Measurements from ENCODE around the gene LRRC15. TPM values are rescaled to one million over a fixed set of nuclear protein-coding genes. Genes with fewer than 3 reads are reported as not detected.

LRRC15 gene
- total RNA-seq, 1 experiment from 2014 or later: not detected

DNA sequence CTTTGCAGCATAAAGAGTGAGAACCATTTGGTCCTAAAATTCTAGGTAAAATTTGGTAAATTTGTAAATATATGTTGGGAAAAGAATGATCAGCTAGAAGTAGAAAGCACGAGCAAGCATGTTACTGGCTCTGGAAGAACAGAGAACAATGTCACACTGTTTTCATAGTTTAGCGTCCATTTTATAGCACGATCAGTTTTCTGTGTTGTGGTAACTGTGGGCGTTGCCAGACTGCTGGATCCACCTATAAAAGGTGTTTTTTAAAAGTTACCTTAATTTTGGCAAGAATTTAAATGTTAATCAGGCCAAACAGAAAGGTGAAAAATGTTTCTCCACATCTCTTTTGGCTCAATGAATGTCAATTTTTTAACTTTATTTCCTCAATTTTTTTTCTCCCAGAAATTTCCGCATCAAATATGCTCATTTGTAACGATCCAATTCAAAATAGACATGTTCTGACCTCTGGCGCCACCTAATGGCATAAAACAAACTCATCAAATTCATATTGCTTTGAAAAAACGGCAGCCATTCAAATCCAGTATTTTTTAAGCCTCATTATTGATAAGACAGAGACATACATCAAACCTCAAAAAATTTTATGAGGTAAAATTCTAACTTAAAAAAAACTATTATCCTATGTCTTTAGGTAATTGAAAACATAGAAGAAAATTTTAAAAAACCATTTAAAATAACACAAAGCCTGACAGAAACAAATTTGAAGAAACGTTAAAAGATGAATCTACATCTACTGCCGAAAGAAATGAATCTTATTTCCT is 35.0 kb upstream of the LRRC15 start:
- no peak overlapping the region for H3K27ac Mint-ChIP-seq (ENCODE audit: low read depth, unreplicated experiment)
- peaks cover 50% of the 10 kb centered on the region for H3K36me3 Mint-ChIP-seq (ENCODE audit: insufficient read depth, unreplicated experiment)
- H3K27me3 Mint-ChIP-seq (ENCODE audit: insufficient read depth, unreplicated experiment): no peaks in the 10 kb centered on the region
- BruUV-seq (replicated peaks): no TSS peak
- POLR2A ChIA-PET: interaction anchor here (1.1 to 1.2 kb wide), 5 partner anchors 9 to 739 kb away, joined by 3 to 6 read pairs (median 4); no protein-coding TSS in a partner anchor
- TF ChIP-seq, protein P1, sequence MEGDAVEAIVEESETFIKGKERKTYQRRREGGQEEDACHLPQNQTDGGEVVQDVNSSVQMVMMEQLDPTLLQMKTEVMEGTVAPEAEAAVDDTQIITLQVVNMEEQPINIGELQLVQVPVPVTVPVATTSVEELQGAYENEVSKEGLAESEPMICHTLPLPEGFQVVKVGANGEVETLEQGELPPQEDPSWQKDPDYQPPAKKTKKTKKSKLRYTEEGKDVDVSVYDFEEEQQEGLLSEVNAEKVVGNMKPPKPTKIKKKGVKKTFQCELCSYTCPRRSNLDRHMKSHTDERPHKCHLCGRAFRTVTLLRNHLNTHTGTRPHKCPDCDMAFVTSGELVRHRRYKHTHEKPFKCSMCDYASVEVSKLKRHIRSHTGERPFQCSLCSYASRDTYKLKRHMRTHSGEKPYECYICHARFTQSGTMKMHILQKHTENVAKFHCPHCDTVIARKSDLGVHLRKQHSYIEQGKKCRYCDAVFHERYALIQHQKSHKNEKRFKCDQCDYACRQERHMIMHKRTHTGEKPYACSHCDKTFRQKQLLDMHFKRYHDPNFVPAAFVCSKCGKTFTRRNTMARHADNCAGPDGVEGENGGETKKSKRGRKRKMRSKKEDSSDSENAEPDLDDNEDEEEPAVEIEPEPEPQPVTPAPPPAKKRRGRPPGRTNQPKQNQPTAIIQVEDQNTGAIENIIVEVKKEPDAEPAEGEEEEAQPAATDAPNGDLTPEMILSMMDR (IDR thresholded peaks at IDR 0.05; ENCODE audit: unreplicated experiment): peak; percentile 72
- H3K9me3 Mint-ChIP-seq (ENCODE audit: unreplicated experiment): no peaks in the 10 kb centered on the region
- no peak overlapping the region for H3K4me3 Mint-ChIP-seq (ENCODE audit: unreplicated experiment)
- intact Hi-C loops (cut with micrococcal nuclease): loop anchor here (1.0 to 10.0 kb wide), 3 partner anchors 71 to 739 kb away; partner anchors contain the start of gene HES1
- no peaks in the 10 kb centered on the region for H3K4me1 Mint-ChIP-seq (ENCODE audit: insufficient read depth, unreplicated experiment)
- CTCF ChIA-PET: interaction anchor here (0.6 to 5.4 kb wide), 17 partner anchors 9 to 1021 kb away, joined by 3 to 57 read pairs (median 3); no protein-coding TSS in a partner anchor
- peak; percentile 60 for DNase-seq (ENCODE audit: unreplicated experiment)

DNA sequence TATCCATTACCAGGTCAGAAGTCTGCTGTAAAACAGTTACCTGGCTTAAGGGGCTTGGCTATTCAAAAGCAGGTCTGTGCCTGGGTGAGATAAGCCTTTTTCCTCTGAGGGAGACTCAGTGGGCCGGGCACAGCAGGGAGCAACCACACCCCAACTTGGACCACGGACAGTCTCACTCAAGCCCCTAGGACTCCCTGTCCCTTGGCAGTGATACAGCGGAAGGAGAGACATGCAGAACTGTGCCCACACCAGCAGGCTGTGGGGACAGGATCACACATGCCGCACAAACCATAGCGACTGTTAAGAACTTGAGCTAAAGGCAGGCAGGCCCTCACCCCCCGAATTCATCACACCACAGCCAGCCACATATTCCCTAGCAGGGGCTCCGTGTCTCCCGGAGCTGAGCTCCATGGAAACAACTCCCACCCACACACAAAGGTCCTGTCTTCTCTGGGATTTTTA is 32.4 kb upstream of the LRRC15 start:
- CTCF ChIA-PET: interaction anchor here (0.6 to 1.5 kb wide), 7 partner anchors 45 to 650 kb away, joined by 3 to 6 read pairs (median 4); no protein-coding TSS in a partner anchor
- no peak for DNase-seq (ENCODE audit: unreplicated experiment)
- POLR2A ChIA-PET: no interaction called here
- H3K27ac Mint-ChIP-seq (ENCODE audit: low read depth, unreplicated experiment): no peak overlapping the region
- no TSS peak for BruUV-seq (replicated peaks)
- intact Hi-C loops (cut with micrococcal nuclease): loop anchor here (10.0 kb wide), 1 partner anchor 267 kb away; the partner anchor contains the start of gene HES1
- no peaks in the 10 kb centered on the region for H3K27me3 Mint-ChIP-seq (ENCODE audit: insufficient read depth, unreplicated experiment)
- H3K36me3 Mint-ChIP-seq (ENCODE audit: insufficient read depth, unreplicated experiment): peaks cover 26% of the 10 kb centered on the region
- no peak overlapping the region for H3K4me3 Mint-ChIP-seq (ENCODE audit: unreplicated experiment)
- TF ChIP-seq, protein P1 (IDR thresholded peaks at IDR 0.05; ENCODE audit: unreplicated experiment): no peak
- no peaks in the 10 kb centered on the region for H3K4me1 Mint-ChIP-seq (ENCODE audit: insufficient read depth, unreplicated experiment)
- H3K9me3 Mint-ChIP-seq (ENCODE audit: unreplicated experiment): no peaks in the 10 kb centered on the region

DNA sequence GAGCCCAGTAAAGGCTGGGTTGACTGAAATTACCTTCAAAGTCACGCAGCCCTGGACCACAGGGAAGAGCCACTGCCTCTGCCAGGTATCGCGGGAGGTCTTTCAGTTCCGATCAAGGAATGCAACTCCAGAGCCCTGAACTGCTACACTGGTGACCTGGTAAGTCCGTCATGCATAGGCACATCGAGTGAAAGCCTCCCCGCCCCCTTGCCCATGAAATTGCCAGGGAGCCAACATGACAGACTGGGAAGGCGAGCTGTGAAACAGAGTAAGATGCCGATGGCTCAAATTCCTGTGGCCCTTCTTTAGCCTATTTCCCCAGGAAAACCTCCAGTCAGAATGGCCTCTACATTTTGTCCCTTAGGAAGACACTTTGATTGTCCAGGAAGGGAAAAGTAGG is 31.8 kb upstream of the LRRC15 start:
- no peak overlapping the region for H3K27ac Mint-ChIP-seq (ENCODE audit: low read depth, unreplicated experiment)
- no TSS peak for BruUV-seq (replicated peaks)
- intact Hi-C loops (cut with micrococcal nuclease): loop anchor here (10.0 kb wide), 1 partner anchor 267 kb away; the partner anchor contains the start of gene HES1
- DNase-seq (ENCODE audit: unreplicated experiment): no peak
- no peaks in the 10 kb centered on the region for H3K9me3 Mint-ChIP-seq (ENCODE audit: unreplicated experiment)
- H3K4me1 Mint-ChIP-seq (ENCODE audit: insufficient read depth, unreplicated experiment): no peaks in the 10 kb centered on the region
- CTCF ChIA-PET: interaction anchor here (0.7 to 1.5 kb wide), 5 partner anchors 55 to 620 kb away, joined by 3 to 5 read pairs (median 4); no protein-coding TSS in a partner anchor
- no peak overlapping the region for H3K4me3 Mint-ChIP-seq (ENCODE audit: unreplicated experiment)
- TF ChIP-seq, protein P1 (IDR thresholded peaks at IDR 0.05; ENCODE audit: unreplicated experiment): no peak
- no peaks in the 10 kb centered on the region for H3K27me3 Mint-ChIP-seq (ENCODE audit: insufficient read depth, unreplicated experiment)
- POLR2A ChIA-PET: interaction anchor here (0.6 kb wide), 1 partner anchor 767 kb away, joined by 3 read pairs; no protein-coding TSS in a partner anchor
- peaks cover 23% of the 10 kb centered on the region for H3K36me3 Mint-ChIP-seq (ENCODE audit: insufficient read depth, unreplicated experiment)

DNA sequence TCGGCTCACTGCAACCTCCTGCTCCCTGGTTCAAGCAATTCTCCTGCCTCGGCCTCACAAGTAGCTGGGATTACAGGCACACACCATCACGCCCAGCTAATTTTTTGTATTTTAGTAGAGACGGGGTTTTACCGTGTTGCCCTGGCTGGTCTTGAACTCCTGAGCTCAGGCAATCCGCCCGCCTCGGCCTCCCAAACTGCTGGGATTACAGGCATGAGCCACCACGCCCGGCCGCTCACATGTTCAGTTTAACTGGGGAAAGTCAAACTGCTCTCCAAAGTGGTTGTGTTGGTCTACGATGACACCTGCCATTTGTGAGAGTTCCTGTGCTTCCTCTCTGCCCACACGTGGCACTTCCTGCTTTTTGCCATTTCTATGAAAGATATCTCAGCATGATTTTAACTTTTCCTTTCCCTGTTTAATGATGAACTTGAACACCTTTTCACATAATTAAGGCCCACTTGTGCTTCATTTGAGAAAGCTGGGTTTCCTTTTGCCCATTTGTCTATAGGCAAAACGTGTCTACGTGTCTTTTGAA is 30.4 kb upstream of the LRRC15 start:
- H3K36me3 Mint-ChIP-seq (ENCODE audit: insufficient read depth, unreplicated experiment): peaks cover 14% of the 10 kb centered on the region
- H3K4me1 Mint-ChIP-seq (ENCODE audit: insufficient read depth, unreplicated experiment): no peaks in the 10 kb centered on the region
- intact Hi-C loops (cut with micrococcal nuclease): loop anchor here (10.0 kb wide), 1 partner anchor 265 kb away; the partner anchor contains the start of gene HES1
- H3K27me3 Mint-ChIP-seq (ENCODE audit: insufficient read depth, unreplicated experiment): no peaks in the 10 kb centered on the region
- no peak overlapping the region for H3K27ac Mint-ChIP-seq (ENCODE audit: low read depth, unreplicated experiment)
- H3K9me3 Mint-ChIP-seq (ENCODE audit: unreplicated experiment): no peaks in the 10 kb centered on the region
- CTCF ChIA-PET: interaction anchor here (0.6 to 1.0 kb wide), 4 partner anchors 63 to 753 kb away, joined by 3 to 4 read pairs (median 3); no protein-coding TSS in a partner anchor
- POLR2A ChIA-PET: no interaction called here
- no TSS peak for BruUV-seq (replicated peaks)
- H3K4me3 Mint-ChIP-seq (ENCODE audit: unreplicated experiment): no peak overlapping the region
- DNase-seq (ENCODE audit: unreplicated experiment): no peak
- TF ChIP-seq, protein P1 (IDR thresholded peaks at IDR 0.05; ENCODE audit: unreplicated experiment): no peak

Data from MCF 10A (cell line).